GM19372 (cell line): Measurements from ENCODE around the gene NR3C2.
"Not testable (repeated sequence)": the region's sequence is repeated elsewhere in the genome, so short reads cannot be mapped to it uniquely, and the experiment has no call there.

ENCODE experiments used
- ATAC-seq: cut with Tn5 transposase; IDR thresholded peaks from one replicate; pipeline ENCODE4 v1.9.1; 2021; ENCODE audit warnings: mild to moderate bottlenecking, low read depth, moderate library complexity; ENCODE audit not compliant: unreplicated experiment

NR3C2 gene

DNA sequence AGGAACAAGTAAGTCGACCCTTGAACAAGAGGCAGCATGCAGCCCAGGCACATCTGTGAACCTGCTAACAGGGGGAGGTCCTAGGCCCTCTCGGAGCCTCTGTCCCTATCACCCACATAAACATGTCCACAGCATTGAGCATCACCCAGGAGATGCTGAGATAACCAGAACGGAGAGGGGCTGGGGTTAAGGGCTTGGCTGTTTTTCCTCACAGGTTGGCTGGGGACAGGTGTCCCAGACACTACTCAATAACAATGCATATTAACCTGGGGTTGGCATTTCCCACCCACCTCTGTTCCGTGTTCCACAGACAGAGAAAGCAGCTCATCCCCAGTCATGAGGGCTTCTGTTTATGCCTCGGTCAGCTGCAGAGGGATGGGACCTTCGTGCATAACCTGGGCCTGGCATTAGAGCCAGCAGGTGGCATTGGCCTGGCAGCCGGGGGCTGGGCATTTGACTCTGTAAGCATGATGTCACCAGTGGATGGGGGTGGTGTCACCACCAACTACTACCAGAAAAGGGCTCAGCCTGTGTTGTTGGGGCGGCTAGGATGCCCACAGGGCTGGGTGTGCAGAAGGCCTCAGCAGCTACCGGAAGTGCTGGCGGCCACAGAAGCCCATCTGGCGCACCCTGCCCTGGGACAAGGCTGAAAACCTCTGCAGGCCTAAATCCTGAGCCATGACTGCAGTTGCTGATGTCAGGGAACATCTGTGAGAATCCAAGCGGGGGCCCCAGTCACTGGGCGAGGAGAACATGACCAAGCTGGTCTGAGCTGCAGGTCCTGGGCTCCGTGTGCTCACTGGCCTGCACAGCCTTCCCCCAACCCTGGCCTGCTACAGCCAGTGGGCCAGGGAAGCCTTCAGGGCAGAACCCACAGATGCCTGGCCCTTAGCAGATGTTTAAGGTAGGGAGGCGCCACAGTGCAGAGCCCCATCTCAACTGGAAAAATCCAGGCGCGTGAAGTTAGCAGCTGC lies 351.4 kb downstream of the NR3C2 start:
- no peak for ATAC-seq

DNA sequence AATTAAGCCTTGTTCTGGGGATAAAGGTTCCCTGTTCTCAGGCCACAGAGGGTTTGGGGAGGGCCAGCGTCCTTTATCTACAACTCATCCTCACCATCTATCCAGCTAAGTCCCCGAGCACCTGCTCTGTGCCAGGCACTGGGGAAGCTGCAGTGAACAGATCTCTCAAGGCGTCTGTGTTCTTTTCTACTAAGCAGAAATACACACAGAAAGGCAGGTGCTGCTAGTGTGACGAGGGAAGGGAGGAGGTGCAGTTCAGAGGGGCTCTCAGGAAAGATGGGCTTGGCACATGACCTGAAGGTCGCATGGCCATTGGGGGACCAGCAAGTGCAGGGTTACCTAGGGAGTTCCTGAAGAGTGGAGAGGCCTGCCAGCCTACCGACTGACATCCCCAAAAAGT lies 352.2 kb downstream of the NR3C2 start:
- no peak for ATAC-seq

DNA sequence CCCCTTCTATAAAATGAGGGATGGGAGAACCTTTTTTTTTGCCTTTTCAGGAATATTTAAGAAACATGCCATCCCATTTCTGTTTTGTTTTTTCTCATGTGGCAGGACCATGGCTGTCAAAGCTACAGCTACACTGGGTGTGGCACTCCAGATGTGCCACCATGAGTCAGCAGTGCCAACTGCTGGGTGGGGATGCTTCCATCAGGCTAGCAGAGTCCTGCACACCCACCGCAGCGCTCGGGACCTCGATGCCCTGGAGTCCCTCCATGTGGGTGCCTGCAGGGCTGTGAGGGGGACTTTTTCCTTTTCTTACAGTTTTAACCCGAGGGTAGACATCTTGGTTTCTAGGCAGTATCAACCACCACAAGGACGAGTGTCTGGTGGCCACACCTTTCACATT lies 352.6 kb downstream of the NR3C2 start:
- no peak for ATAC-seq

DNA sequence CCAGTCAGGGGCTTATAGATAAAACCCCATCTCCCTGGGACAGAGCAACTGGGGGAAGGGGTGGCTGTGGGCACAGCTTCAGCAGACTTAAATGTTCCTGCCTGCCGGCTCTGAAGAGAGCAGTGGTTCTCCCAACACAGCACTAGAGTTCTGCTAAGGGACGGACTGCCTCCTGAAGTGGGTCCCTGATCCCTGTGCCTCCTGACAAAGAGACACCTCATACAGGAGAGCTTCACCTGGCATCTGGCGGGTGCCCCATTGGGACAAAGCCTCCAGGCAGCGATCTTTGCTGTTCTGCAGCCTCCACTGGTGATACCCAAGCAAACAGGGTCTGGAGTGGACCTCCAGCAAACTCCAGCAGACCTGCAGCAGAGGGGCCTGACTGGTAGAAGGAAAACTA lies 359.1 kb downstream of the NR3C2 start:
- ATAC-seq: not testable (repeated sequence)

DNA sequence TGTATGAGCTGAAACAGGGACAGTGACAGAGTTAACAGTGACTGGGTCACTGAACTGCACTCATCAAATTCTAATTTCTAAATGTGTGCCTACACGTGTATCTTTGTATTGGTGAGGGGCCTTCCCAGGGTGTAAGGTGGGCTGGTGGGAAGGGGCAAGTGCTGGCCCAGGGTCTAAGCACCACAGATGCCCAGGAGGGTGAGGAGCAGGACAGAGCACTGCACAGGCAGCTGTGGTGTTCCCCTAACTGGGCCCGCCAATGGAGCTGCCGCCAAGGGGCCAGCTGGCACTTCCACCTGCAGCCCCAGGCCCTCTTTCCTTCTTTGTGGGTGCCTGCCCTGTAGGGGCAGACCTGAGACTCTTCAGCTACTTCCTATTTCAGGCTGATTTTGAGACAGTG lies 360.5 kb downstream of the NR3C2 start:
- ATAC-seq: no peak

DNA sequence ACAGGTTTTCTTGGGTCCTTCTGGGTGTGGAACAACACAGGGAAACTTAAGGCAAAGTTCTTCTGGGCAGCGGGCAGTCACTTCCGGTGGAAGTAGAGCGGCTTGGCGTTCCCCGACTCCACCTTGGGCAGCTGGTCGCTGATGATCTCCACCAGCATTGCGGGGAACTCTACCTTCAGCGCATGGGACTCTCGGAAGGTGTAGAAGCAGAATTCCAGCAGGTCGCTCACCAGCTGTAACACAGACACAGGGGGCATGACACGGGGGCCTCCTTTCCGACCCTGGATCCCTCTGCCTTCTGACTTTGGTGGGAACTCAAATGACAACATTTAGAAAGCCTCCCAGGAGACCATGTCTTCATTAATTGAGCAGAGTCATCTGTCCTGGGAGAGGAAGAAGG lies 360.9 kb downstream of the NR3C2 start:
- no peak for ATAC-seq

DNA sequence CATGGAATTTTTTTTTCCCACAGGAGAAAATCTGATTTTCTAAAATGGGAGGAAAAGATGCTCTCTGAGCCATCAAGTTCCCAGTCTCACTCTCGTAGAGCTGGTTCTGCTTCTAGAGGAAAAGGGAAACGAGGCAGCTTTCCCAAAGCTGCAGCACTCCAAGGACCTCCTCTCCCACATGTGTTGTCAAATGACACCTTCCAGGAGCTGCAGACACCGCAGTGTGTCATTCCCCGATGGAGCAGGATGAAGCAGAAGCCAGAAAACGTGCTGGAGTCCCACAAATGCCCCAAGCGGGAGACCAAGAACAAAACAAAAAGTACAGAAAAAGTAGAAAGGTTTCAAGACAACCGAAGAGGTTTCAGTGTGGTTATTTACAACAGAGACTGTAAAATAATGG lies 362.3 kb downstream of the NR3C2 start:
- no peak for ATAC-seq

DNA sequence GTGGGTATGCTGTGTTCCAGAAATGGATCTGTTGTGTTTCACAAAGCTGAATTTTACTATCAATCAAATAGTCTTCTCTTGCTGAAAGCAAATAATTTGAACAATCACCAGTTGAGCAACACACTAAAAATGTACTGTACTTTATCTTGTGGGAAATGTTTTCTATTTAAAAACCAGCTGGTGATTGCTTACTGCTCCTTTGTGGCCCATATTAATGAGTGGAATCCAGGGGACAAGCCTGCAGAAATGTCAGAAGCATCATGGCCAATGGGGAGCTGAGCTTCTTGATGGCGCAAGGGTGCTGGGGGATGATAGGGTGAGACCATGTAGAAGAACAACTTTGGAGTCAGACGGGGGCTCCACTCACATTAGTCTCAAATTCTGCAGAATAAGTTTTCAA lies 364.2 kb downstream of the NR3C2 start:
- no peak for ATAC-seq

DNA sequence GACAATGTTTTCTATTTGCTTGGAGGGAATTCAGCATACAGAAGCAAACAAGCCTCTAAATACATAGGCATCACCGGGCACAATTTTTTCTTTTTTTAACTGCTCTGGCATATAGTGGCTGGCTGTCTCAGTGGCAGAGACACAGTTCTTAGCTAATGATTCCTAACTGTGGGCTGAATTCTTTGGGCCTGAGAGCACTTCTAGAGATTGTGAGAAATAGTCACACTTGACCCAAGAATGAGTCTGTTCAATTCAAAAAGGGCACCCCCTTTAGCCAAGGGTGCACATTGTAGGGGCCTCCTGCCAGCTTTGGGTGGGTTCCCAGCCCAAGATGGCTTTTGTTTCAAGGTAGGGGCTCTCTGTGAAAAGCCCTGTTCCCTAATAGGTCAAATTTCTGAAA lies 364.6 kb downstream of the NR3C2 start:
- ATAC-seq: no peak

DNA sequence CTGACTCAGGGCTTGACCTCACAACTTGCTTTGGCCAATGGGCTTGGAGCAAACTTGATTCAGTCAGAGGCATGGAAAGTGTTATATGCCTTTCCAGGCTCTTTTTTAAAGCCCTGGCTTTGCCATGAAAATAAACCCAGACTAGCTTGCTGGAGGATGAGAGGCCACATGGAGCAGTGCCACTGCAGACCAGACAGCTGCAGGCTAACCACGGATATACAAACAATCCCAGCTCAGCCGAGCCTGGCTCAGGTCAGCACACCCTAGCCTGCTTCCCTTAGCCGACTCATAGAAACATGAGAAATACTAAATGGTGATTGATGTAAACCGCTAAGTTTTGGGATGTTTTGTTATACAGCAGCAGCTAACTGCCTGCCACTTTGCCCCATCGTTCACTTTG lies 365.2 kb downstream of the NR3C2 start:
- no peak for ATAC-seq

DNA sequence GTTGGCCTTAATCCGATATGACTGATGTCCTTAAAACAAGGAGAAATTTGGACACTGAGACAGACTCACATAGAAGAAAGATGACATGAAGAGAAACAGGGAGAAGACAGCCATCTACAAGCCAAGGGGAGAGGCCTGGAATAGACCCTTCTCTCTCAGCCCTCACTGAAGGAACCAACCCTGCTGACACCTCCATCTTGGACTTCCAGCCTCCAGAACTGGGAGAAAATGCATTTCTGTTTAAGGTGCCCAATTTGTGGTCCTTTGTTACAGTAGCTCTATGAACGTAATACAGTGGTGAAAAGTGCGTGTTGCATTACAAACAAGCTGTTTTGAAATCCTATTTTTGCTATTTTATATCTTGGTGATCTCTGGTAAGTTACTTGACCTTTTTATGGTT lies 366.8 kb downstream of the NR3C2 start:
- ATAC-seq: no peak

DNA sequence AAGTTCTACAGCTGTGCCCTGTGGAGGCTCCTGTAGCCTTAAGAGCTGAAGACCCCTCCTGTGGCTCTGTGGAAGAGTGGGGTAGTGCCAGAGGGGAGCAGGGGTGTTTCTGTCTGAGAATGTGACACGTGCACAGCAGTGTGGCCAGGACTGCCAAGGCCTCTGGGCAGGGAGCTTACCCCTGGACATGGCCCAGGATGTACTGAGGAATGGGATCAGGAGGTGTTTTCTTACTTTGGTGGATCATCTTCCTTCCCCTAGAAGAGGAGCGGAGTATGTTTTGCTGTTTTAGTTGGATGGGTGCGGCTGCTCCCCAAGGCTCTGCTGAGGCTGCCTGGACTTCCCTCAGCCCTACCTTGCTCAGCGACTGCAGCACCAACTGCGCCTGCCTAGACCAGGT lies 367.8 kb downstream of the NR3C2 start:
- ATAC-seq: no peak

DNA sequence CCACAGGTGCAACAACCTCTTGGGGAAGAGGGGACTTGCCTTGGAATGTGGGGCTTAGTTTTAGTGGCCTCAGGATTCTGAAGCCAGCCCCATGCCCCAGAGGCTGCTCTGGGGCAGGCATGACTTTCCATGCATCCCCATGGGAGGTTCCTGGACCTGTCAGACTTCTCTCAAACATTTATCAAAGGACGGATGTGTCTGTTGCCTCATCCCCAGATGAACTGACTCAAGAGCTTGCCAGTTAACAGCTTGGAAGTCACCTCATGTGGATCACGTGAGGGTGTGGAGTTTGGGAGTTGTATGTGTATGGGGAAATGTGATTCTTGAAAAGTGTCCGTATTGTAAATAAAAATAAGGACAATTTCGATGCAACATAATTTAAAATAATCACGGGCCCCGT lies 368.9 kb downstream of the NR3C2 start:
- no peak for ATAC-seq

DNA sequence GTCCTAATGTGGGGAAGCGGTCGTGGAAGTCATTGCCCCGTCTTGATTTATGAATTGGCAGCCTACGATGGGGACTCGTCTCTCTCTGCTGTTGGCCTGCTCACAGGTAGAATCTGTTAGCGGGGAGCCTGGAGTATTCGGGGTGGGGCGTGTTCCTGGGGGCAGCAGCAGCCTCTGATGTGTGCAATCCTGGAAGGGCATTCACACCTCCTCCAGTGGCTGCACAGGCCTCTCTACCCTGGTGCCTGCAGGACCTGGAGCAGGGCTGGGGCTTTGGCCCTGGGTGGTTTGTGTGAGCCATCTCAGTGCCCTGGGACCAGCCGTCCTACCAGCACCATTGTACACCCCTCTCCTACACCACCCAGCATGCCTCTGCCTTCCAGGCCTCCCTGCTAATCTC lies 369.4 kb downstream of the NR3C2 start:
- no peak for ATAC-seq

DNA sequence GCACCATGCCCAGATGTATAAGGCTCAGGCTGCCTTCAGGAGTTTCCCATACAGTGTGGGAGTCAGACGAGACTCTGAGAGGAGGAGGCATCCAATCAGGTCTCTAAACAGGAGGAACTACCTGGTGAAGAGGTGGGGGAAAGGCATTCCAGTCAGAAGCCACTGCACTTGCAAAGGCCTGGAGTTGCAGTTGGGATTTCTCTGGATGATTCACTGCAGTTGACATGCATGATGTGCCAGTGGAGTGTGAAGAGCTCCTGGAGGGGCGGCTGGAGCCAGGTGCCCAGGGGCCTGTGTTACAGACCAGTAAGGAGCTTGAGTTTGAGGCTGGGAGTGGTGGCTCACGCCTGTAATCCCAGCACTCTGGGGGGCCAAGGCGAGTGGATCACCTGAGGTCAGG lies 371.2 kb downstream of the NR3C2 start:
- ATAC-seq: no peak

DNA sequence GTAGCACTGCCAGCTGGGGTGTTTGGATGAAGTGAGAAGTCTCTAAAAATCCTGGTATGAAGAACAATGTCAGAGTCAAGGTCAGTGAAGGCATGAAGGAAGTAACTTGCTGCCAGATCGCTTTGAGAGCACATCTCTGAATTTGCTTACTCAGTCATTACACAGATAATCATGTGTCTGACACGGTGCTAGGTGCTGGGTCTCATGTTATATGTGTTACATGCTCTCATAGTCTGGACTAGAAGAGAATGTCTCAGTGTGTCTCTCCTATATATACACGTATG lies 372.4 kb downstream of the NR3C2 start:
- no peak for ATAC-seq

DNA sequence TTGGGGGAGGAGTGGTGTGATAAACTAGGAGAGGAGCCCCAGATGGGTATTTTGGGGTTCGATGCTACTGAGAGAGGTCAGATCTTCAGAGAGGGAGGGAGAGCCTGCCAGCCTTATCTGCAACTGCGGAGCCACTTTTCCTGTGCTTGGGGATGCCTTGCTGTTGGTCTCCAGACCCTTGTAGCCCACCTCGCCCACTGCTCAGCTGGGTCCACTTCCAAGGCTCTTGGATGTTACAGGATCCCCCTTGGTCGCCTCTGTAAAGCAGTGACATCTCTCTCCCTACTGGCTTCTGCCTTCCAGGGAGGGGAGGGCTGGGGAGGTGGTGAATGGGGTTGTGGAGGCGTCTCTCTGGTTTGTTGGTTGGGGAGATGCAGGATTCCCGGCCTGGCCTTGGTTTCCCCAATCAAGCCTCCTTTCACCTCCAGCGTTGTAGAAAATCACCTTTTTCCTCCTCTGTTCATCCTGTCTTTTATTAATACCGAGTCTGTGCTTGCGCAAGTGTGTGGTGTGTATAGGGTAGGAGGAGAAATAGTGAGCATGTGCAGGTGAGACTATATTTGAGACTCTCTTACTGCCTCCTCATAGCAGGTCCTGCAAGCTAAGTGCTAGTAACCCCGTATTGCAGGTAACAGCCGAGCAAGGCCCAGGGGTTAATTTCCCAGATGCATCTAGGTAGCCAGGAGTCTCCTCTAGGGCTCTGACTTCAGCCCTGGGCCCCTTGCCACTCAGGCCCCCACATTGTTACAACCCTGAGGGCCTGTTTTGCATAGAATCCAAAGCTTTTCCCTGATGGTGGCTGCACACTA lies 372.9 kb downstream of the NR3C2 start:
- ATAC-seq: no peak

DNA sequence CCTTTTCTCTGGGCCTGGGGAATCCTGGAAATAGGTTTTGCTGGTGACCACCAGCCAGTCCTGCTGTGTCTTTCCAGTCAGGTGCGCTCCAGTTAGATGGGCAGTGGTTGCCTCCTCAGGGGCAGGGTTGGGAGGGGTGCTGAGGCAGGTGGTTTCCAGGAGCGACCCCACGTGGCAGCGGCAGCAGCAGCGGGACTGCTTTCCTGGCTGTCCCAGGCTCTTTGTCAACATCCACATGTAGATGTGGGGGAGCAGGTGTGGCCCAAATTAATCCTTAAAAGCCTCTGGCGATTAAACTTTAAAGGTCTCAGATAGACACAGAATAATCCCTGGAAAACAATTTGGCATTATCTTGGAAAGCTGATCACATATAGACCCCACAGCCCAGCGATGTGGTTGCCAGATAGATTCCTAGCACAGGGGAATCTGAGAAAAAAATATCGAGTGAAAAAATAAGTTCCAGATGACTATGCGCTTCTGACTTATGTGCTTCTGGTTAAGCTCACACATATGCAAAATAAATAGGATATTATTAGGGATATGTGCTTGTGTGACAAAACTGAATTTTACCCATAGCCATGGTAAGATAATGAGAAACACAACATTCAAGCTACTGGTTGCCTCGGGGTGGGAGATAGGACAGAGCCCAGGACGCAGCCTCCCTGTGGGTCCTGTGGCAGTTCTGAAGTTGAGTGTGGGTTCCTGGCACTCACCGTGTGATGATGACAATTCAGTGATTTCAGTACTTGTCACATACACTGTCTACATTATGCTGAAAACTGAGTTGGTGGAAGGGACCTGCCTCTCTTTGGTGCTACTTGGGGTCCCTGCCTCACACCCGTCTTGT lies 373.9 kb downstream of the NR3C2 start:
- no peak for ATAC-seq

DNA sequence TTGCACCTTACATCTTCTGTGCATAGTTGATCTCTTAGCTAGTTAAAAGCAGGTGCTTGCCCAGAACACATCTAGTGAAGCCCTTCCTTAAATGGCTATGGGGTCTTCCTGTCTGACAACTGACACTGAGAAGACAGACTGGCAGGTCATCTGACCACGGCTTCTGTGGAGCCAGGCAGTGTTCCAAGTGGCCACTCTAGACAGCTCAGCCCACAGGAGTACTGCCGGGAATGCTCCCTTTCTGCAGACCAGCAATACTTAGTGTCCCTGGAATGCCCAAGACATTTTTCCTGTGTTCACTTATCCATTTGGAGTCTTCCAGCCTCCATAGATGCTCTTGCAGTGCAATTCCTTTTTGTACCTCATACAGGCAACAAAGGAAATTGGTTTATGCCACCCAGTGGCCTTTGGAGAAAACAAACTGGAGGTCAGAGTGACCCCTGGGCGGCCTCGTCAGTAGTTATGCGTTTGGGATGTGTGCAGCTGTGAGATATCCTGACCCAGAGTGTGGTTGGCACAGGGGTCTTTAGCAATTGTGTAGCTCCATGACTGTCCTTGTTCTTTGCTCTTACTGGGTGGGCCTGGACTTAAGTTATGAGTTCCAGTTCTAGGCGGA lies 374.8 kb downstream of the NR3C2 start:
- ATAC-seq: no peak

DNA sequence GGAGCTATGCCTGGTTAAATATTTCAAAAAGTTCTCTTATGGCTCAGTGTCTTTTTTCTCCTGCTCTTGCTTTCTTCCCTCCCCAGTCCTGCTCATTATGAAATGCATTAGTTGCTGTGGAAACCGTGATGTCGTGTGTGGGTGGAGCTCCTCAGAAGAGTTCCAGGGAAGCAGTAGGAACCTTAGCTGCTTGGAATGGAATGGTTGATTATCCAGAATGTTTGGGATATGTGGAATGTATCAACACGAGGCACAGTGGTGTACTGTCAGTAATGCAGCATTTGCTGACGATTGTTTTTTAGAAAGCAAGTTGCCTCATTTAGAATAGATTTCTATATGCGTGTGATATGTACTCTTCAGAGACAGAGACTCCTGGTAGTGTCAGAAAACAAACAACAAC lies 377.1 kb downstream of the NR3C2 start:
- no peak for ATAC-seq

DNA sequence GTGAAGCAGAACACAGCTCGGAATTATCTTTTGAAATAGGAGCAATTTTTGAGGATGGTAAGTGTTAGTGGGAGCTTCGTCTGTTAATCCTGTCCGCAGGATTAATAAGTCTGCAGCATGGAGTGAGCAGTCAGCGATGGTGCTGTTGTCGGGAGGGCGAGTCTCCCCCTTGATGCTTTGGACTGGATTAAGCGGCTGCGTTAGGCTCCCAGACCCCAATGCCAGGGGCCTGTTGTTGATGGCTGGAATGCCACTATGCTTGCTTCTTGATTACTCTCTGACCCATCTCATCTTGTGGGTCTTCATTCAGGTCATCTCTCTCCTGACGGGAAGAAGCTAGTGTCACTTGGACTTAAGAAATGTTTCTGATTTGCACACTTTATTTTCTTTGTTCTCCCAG lies 377.8 kb downstream of the NR3C2 start:
- no peak for ATAC-seq
